IMR-90 (cell line): Measurements from ENCODE around the gene ANK2.

Experiments used
- CEBPB ChIP-seq: IDR thresholded peaks from 2 replicates; pipeline ENCODE4 v1.6.1; 2012; ENCODE audit warnings: low read depth, low read length, improper control_type of control experiment
- CHD1 ChIP-seq: IDR thresholded peaks from 2 replicates; pipeline ENCODE4 v1.6.1; 2012; ENCODE audit warnings: low read depth, low read length, improper control_type of control experiment
- MAFK ChIP-seq: IDR thresholded peaks from 2 replicates; pipeline ENCODE4 v1.6.1; 2012; ENCODE audit warnings: low read depth, low read length, improper control_type of control experiment
- MAZ ChIP-seq: IDR thresholded peaks from 2 replicates; pipeline ENCODE4 v1.6.1; 2012; ENCODE audit warnings: low read depth, mild to moderate bottlenecking, low read length, improper control_type of control experiment, moderate library complexity, borderline replicate concordance
- MXI1 ChIP-seq: IDR thresholded peaks from 2 replicates; pipeline ENCODE4 v1.6.1; 2012; ENCODE audit warnings: low read depth, mild to moderate bottlenecking, low read length, moderate library complexity, borderline replicate concordance
- POLR2A ChIP-seq: IDR thresholded peaks from 2 replicates; pipeline ENCODE4 v1.6.1; 2012; ENCODE audit warnings: mild to moderate bottlenecking, low read depth, low read length
- RAD21 ChIP-seq: IDR thresholded peaks from 2 replicates; pipeline ENCODE4 v1.6.1; 2012; ENCODE audit warnings: low read length, improper control_type of control experiment
- RCOR1 ChIP-seq: IDR thresholded peaks from 2 replicates; pipeline ENCODE4 v1.6.1; 2012; ENCODE audit warnings: mild to moderate bottlenecking, low read length, improper control_type of control experiment; ENCODE audit not compliant: insufficient replicate concordance
- RFX5 ChIP-seq: IDR thresholded peaks from 2 replicates; pipeline ENCODE4 v1.8.0; 2012; ENCODE audit warnings: low read depth, mild to moderate bottlenecking, low read length, moderate library complexity
- SMC3 ChIP-seq: fragments of 150-350 bp; IDR thresholded peaks from 2 replicates; pipeline ENCODE4 v1.6.1; 2016; ENCODE audit warnings: low read depth, mild to moderate bottlenecking, antibody characterized with exemption, low read length, moderate library complexity
- TF ChIP-seq, protein P1 (sequence below): conservative IDR thresholded peaks from 2 replicates; pipeline ENCODE4 v1.5.1; 2012; ENCODE audit warnings: mild to moderate bottlenecking, low read depth, low read length, improper control_type of control experiment
- TF ChIP-seq, protein P2 (sequence below): fragments of 150-350 bp; IDR thresholded peaks from 2 replicates; pipeline ENCODE4 v1.6.1; 2016; ENCODE audit warnings: low read depth, mild to moderate bottlenecking, low read length, moderate library complexity, borderline replicate concordance
- TF ChIP-seq, protein P3 (sequence below): fragments of 150-350 bp; IDR thresholded peaks from 2 replicates; pipeline ENCODE4 v1.6.1; 2017; ENCODE audit warnings: mild to moderate bottlenecking, antibody characterized with exemption, low read length, low read depth

DNA sequence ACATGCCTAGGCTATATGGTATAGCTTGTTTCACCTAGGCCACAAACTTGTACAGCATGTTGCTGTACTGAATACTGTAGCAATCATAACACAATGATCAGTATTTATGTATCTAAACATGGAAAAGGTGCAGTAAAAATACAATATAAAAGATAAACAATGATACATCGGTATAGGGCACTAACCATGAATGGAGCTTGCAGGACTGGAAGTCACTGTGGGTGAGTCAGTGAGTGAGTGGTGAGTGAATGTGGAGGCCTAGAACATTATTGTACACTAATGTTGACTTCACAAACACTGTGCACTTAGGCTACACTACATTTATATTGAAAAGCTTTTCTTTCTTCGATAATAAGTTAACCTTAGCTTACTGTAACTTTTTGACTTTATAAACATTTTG, 45.6 kb upstream of the ANK2 start:
- TF ChIP-seq, protein P1, sequence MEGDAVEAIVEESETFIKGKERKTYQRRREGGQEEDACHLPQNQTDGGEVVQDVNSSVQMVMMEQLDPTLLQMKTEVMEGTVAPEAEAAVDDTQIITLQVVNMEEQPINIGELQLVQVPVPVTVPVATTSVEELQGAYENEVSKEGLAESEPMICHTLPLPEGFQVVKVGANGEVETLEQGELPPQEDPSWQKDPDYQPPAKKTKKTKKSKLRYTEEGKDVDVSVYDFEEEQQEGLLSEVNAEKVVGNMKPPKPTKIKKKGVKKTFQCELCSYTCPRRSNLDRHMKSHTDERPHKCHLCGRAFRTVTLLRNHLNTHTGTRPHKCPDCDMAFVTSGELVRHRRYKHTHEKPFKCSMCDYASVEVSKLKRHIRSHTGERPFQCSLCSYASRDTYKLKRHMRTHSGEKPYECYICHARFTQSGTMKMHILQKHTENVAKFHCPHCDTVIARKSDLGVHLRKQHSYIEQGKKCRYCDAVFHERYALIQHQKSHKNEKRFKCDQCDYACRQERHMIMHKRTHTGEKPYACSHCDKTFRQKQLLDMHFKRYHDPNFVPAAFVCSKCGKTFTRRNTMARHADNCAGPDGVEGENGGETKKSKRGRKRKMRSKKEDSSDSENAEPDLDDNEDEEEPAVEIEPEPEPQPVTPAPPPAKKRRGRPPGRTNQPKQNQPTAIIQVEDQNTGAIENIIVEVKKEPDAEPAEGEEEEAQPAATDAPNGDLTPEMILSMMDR, result no peak
- TF ChIP-seq POLR2A, result no peak
- TF ChIP-seq, protein P2, sequence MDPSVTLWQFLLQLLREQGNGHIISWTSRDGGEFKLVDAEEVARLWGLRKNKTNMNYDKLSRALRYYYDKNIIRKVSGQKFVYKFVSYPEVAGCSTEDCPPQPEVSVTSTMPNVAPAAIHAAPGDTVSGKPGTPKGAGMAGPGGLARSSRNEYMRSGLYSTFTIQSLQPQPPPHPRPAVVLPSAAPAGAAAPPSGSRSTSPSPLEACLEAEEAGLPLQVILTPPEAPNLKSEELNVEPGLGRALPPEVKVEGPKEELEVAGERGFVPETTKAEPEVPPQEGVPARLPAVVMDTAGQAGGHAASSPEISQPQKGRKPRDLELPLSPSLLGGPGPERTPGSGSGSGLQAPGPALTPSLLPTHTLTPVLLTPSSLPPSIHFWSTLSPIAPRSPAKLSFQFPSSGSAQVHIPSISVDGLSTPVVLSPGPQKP, result no peak
- TF ChIP-seq MXI1, result no peak
- no peak for TF ChIP-seq MAFK
- TF ChIP-seq RAD21, result no peak
- TF ChIP-seq, protein P3, sequence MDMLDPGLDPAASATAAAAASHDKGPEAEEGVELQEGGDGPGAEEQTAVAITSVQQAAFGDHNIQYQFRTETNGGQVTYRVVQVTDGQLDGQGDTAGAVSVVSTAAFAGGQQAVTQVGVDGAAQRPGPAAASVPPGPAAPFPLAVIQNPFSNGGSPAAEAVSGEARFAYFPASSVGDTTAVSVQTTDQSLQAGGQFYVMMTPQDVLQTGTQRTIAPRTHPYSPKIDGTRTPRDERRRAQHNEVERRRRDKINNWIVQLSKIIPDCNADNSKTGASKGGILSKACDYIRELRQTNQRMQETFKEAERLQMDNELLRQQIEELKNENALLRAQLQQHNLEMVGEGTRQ, result no peak
- no peak for TF ChIP-seq MAZ
- no peak for TF ChIP-seq RFX5
- no peak for TF ChIP-seq CEBPB
- TF ChIP-seq SMC3, result no peak
- TF ChIP-seq RCOR1, result no peak
- no peak for TF ChIP-seq CHD1
